Natural killer cell (primary cell): ENCODE data around the gene SLC6A19. TPM values are rescaled to one million over a fixed set of nuclear protein-coding genes. Genes with fewer than 3 reads are reported as not detected.

Source experiments
- ATAC-seq, 3 donors: fragments of 150-1000 bp in 2 of 3; fragments of 200-7000 bp in 1 of 3; cut with Tn5 transposase; 1 replicate in 1 of 3; 2 replicates in 2 of 3; pipeline ENCODE4 v1.10.0; 2021; ENCODE audit warnings: mild to moderate bottlenecking in 2 of 3, moderate library complexity in 2 of 3
- DNase-seq, 2 donors: peaks; one replicate each; pipeline versions ENCODE4 v3.0.0 to v3.0.0-alpha.2; 2013 to 2021; ENCODE audit warnings: mixed read lengths in 1 of 2
- H3K27ac ChIP-seq: one replicate; pipeline ENCODE4 v1.5.1; 2013; ENCODE audit warnings: mild to moderate bottlenecking, low read length
- H3K27me3 ChIP-seq: one replicate; pipeline ENCODE4 v1.6.1; 2013; ENCODE audit warnings: low read length; ENCODE audit not compliant: control insufficient read depth, insufficient read depth
- H3K36me3 ChIP-seq: one replicate; pipeline ENCODE4 v1.6.1; 2013; ENCODE audit warnings: low read length; ENCODE audit not compliant: control insufficient read depth, insufficient read depth
- H3K4me1 ChIP-seq: one replicate; pipeline ENCODE4 v1.6.1; 2013; ENCODE audit warnings: low read length; ENCODE audit not compliant: control insufficient read depth, insufficient read depth
- H3K4me3 ChIP-seq: one replicate; pipeline ENCODE4 v1.5.1; 2013; ENCODE audit warnings: low read length
- H3K9me3 ChIP-seq: one replicate; pipeline ENCODE4 v1.6.1; 2013; ENCODE audit warnings: low read length; ENCODE audit not compliant: control insufficient read depth, insufficient read depth
- H3K27ac Mint-ChIP-seq, 2 donors: one replicate each; pipeline ENCODE4 v1.8.0; 2022; ENCODE audit warnings: mild to moderate bottlenecking in 2 of 2, mixed read lengths in 2 of 2, moderate library complexity in 1 of 2
- H3K27me3 Mint-ChIP-seq, 2 donors: one replicate each; pipeline ENCODE4 v1.8.0; 2022; ENCODE audit warnings: low read depth in 2 of 2, mixed read lengths in 2 of 2
- H3K36me3 Mint-ChIP-seq: one replicate; pipeline ENCODE4 v1.8.0; 2022; ENCODE audit warnings: mixed read lengths
- H3K4me1 Mint-ChIP-seq, 2 donors: one replicate each; pipeline ENCODE4 v1.8.0; 2022; ENCODE audit warnings: mixed read lengths in 2 of 2
- H3K4me3 Mint-ChIP-seq: one replicate; pipeline ENCODE4 v1.8.0; 2022; ENCODE audit warnings: mild to moderate bottlenecking, moderate library complexity, mixed read lengths
- H3K9me3 Mint-ChIP-seq, 2 donors: one replicate each; pipeline ENCODE4 v1.8.0; 2022; ENCODE audit warnings: mixed read lengths in 2 of 2
- WGBS: methylation state at CpG from one replicate; pipeline ENCODE4 v1.1.7; 2013; ENCODE audit warnings: missing lambda C conversion rate; ENCODE audit not compliant: insufficient coverage; 5-methylcytosine and 5-hydroxymethylcytosine counted together
- intact Hi-C: fragments of 100-400 bp; cut with micrococcal nuclease; formaldehyde crosslinking; loops from one replicate; pipeline ENCODE4 v1.14.2; 2022
- total RNA-seq, 4 donors: library from RNA; stranded (reverse); fragments of 120-200 nt in 1 of 4; gene quantifications; one replicate each; pipeline versions ENCODE4 v1.2.3 to v1.2.4, GENCODE V29; 2013 to 2022
- TF ChIP-seq, protein P1 (sequence below): fragments of 200-600 bp; IDR thresholded peaks from one replicate; pipeline ENCODE4 v1.8.0; 2022; ENCODE audit warnings: antibody characterized with exemption

Gene SLC6A19
- total RNA-seq, 3 donors from 2014 or later (not counting 1 experiment from before 2014, with no cell fraction given) = not detected

DNA sequence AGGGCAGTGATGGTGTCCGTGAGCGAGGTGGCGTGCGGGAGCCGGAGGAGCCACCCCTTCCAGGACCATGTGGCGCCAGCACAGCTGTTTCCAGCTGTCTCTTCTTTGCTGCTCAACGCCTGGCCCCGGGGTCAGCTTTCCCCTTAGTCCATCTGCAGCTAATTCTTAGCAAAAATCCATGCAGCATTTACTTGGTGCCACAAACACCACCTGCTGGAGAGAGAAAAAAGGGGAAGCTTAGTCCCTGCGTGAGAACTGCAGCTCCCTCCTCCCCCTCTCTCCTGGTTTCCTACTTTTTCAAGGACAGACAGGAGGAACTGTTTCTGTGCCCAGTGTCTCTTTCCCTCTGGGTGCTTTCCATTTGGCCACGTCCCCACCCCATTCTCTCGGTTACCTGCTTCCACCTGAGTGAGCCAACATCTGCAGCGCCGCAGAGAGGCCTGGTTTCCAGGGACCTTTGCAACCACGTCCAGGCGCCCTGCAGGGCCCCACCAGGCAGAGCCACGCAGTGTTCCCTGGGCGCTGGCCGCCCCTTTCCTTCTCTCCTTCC lies 3.4 kb downstream of the SLC6A19 start:
- ATAC-seq (no peak), DNase-seq (no peak)
- Histone ChIP-seq H3K27ac (no peak overlapping the region), H3K4me3 (no peak overlapping the region), H3K9me3 (no peaks in the 10 kb centered on the region), H3K36me3 (no peaks in the 10 kb centered on the region), H3K27me3 (no peaks in the 10 kb centered on the region), H3K4me1 (no peaks in the 10 kb centered on the region)
- H3K4me3 Mint-ChIP-seq = no peak overlapping the region
- no peaks in the 10 kb centered on the region for H3K36me3 Mint-ChIP-seq
- TF ChIP-seq, protein P1, sequence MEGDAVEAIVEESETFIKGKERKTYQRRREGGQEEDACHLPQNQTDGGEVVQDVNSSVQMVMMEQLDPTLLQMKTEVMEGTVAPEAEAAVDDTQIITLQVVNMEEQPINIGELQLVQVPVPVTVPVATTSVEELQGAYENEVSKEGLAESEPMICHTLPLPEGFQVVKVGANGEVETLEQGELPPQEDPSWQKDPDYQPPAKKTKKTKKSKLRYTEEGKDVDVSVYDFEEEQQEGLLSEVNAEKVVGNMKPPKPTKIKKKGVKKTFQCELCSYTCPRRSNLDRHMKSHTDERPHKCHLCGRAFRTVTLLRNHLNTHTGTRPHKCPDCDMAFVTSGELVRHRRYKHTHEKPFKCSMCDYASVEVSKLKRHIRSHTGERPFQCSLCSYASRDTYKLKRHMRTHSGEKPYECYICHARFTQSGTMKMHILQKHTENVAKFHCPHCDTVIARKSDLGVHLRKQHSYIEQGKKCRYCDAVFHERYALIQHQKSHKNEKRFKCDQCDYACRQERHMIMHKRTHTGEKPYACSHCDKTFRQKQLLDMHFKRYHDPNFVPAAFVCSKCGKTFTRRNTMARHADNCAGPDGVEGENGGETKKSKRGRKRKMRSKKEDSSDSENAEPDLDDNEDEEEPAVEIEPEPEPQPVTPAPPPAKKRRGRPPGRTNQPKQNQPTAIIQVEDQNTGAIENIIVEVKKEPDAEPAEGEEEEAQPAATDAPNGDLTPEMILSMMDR = no peak
- H3K9me3 Mint-ChIP-seq = no peaks in the 10 kb centered on the region
- WGBS = 41% methylated on average over 18 of the region's 18 CpGs
- no peak overlapping the region for H3K27ac Mint-ChIP-seq
- no peaks in the 10 kb centered on the region for H3K4me1 Mint-ChIP-seq
- intact Hi-C loops = no loop called here
- peaks cover 4 to 8% of the 10 kb centered on the region in 2 donors for H3K27me3 Mint-ChIP-seq

DNA sequence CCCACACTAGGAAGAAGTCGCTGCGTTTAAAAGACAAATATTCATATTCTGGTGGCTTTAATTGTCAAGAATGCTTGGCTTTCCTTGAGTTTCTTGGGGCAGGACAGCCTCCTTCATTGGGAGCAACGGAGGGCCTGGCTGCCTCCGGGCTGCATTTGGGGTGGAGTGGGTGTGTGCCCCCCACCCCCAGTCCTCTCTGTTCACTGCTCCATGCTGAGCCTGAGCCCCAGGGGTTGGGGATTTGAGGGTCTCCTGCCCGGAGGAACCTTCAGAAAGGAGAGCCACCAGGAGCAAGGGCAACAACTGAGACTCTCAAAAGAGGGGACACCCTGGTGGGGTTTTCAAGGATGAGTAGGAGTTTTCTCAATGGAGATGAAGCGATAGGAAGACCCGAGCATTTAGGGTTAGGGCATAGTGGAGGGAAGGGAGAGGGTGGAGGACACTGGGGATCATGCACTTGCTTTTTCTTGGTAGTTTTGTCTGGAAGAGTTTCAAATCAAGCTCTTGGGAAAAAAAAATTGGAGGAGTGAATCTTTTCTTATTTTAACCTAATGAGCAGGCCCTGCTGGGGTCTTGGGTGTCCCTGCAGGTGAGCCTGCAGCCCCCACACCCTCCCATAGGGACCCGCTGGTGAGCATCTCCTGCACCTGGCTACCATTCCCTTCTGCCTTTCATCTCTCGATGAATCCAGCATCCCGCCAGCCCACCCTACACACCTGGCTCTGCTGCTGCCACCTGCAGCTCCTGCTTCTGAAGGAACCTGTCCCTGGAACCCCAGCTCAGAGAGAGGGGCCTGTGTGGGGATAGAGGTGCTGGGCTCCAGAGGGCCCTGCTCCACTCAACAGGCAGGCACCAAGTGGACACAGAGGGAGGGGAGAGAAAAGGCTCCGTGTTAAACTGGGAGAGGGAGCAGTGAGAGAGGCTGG lies 4.1 kb downstream of the SLC6A19 start:
- no peak overlapping the region for H3K27ac Mint-ChIP-seq
- TF ChIP-seq, protein P1 = no peak
- H3K4me1 Mint-ChIP-seq = no peaks in the 10 kb centered on the region
- WGBS = 75% methylated on average over 10 of the region's 11 CpGs
- Histone ChIP-seq H3K36me3 (no peaks in the 10 kb centered on the region), H3K4me1 (no peaks in the 10 kb centered on the region), H3K27me3 (no peaks in the 10 kb centered on the region), H3K27ac (no peak overlapping the region), H3K4me3 (no peak overlapping the region), H3K9me3 (no peaks in the 10 kb centered on the region)
- ATAC-seq (no peak), DNase-seq (no peak)
- H3K4me3 Mint-ChIP-seq = no peak overlapping the region
- intact Hi-C loops = no loop called here
- peaks cover 4 to 8% of the 10 kb centered on the region in 2 donors for H3K27me3 Mint-ChIP-seq
- no peaks in the 10 kb centered on the region for H3K36me3 Mint-ChIP-seq
- H3K9me3 Mint-ChIP-seq = no peaks in the 10 kb centered on the region

DNA sequence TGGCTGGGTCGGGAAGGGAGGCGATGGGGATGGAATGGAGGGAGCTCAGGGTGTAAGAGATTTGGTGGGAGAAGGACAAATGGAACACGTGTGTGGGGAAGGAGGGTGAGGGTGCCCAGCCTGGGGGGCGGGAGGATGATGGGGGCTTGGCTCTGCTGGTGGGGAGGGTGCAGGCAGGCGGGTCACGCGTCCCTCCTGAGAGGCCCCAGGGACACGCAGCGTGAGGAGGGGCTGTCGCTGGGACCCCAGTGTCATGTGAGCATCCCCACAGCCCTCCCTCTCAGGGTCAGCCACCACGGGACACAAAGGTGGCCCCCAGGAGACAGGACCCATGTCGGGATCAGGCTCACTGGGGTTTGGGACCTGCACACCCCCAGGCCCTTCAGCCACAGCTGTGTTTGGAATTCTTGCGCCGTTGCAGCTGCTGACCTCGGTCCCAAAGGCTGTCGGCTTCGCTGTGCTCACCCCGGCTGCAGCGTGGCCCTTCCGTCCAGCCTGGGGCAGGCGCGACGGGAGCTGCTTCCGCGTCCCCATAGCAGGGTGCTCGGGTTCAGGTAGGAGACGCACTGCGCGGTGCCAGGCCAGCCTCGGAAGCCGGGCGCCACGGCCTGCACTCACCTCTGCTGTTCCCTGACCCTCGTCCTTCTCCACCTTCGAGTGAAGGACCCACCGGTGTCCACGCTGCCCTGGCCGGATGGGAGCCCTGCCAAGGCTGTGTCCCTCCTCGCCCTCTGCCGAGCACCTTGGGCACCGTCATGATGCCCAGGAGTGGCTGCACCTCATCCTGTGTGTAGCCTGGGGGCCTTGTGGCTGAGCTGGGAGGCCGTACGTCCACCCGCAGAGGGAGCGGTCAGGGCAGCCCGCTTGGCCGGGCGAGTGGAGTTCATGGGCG lies 5.4 kb downstream of the SLC6A19 start:
- intact Hi-C loops = no loop called here
- Histone ChIP-seq H3K4me1 (no peaks in the 10 kb centered on the region), H3K27ac (no peak overlapping the region), H3K9me3 (no peaks in the 10 kb centered on the region), H3K27me3 (no peaks in the 10 kb centered on the region), H3K4me3 (no peak overlapping the region), H3K36me3 (no peaks in the 10 kb centered on the region)
- Mint-ChIP-seq H3K4me3 (no peak overlapping the region), H3K27me3 (peaks cover 4 to 8% of the 10 kb centered on the region in 2 donors), H3K4me1 (no peaks in the 10 kb centered on the region), H3K27ac (no peak overlapping the region), H3K36me3 (no peaks in the 10 kb centered on the region), H3K9me3 (no peaks in the 10 kb centered on the region)
- ATAC-seq = peak in 1 of 3 donors; percentile 15
- DNase-seq = no peak
- TF ChIP-seq, protein P1 = no peak
- 89% methylated on average over 49 of the region's 49 CpGs for WGBS
